B cell (primary cell): ENCODE results near the gene AP5S1. TPM values are rescaled to one million over a fixed set of nuclear protein-coding genes. Genes with fewer than 3 reads are reported as not detected.

Source experiments
- ATAC-seq: fragments of 200-7000 bp; cut with Tn5 transposase; one replicate; pipeline ENCODE4 v1.10.0; 2021; ENCODE audit warnings: low read depth, mild to moderate bottlenecking, moderate number of reproducible peaks, moderate library complexity
- CTCF ChIA-PET: fragments of 350-600 bp; sonication (Branson Sonifier 250); formaldehyde crosslinking; loops from one replicate; lab custom pipeline; 2021; ENCODE audit warnings: antibody characterized with exemption, inconsistent platforms; lab: Charles Lee
- POLR2A ChIA-PET: fragments of 350-600 bp; sonication (Branson Sonifier 250); formaldehyde crosslinking; loops from one replicate; lab custom pipeline; 2021; ENCODE audit warnings: antibody characterized with exemption; lab: Charles Lee
- DNase-seq: peaks from one replicate; pipeline ENCODE4 v3.0.0; 2013
- H2AFZ ChIP-seq: 2 replicates; pipeline ENCODE4 v1.6.1; 2012; ENCODE audit warnings: mild to moderate bottlenecking, low read depth, low read length; ENCODE audit not compliant: insufficient read depth, poor library complexity, severe bottlenecking
- H3K27ac ChIP-seq, 2 donors: 1 replicate in 1 of 2; 2 replicates in 1 of 2; pipeline ENCODE4 v1.5.1; 2012 to 2013; ENCODE audit warnings: low read length in 2 of 2, mild to moderate bottlenecking in 2 of 2, moderate library complexity in 1 of 2
- H3K27me3 ChIP-seq, 4 experiments: fragments of 200-600 bp in 1 of 4; sonication (generic) in 1 of 4; replicated peaks in 1 of 4; 1 replicate in 2 of 4; 2 replicates in 2 of 4; pipeline versions ENCODE4 v1.6.1 to v1.7.0; 2013 to 2016; ENCODE audit warnings: low read length in 3 of 4, mild to moderate bottlenecking in 2 of 4, mixed read lengths in 1 of 4, moderate library complexity in 1 of 4; ENCODE audit not compliant: insufficient read depth in 4 of 4, control insufficient read depth in 3 of 4; ENCODE audit errors: control extremely low read depth in 1 of 4
- H3K36me3 ChIP-seq, 2 experiments: replicated peaks in 1 of 2; 1 replicate in 1 of 2; 2 replicates in 1 of 2; pipeline versions ENCODE4 v1.6.1 to v1.7.1; 2013; ENCODE audit warnings: low read length in 1 of 2; ENCODE audit not compliant: insufficient read depth in 2 of 2, control insufficient read depth in 1 of 2; ENCODE audit errors: control extremely low read depth in 1 of 2, extremely low read depth in 1 of 2
- H3K4me1 ChIP-seq, 2 donors: fragments of 200-600 bp in 1 of 2; sonication (generic) in 1 of 2; 1 replicate in 1 of 2; 2 replicates in 1 of 2; pipeline versions ENCODE4 v1.5.1 to v1.6.1; 2013 to 2017; ENCODE audit warnings: low read length in 2 of 2; ENCODE audit not compliant: control insufficient read depth in 2 of 2, insufficient read depth in 2 of 2
- H3K4me2 ChIP-seq: replicated peaks from 2 replicates; pipeline ENCODE3; 2012; ENCODE audit warnings: mild to moderate bottlenecking, low read depth, low read length; ENCODE audit not compliant: poor library complexity, severe bottlenecking
- H3K4me3 ChIP-seq, 5 experiments: fragments of 200-600 bp in 1 of 5; sonication (generic) in 1 of 5; 1 replicate in 3 of 5; 2 replicates in 2 of 5; pipeline versions ENCODE4 v1.5.1 to v1.7.0; 2011 to 2016; ENCODE audit warnings: low read length in 4 of 5, mild to moderate bottlenecking in 4 of 5, low read depth in 2 of 5, control low read depth in 1 of 5, moderate library complexity in 1 of 5; ENCODE audit not compliant: insufficient read depth in 1 of 5; ENCODE audit errors: control extremely low read depth in 1 of 5, extremely low read depth in 1 of 5
- H3K79me2 ChIP-seq: fragments of 200-600 bp; sonication (generic); one replicate; pipeline ENCODE4 v1.6.0; 2016; ENCODE audit warnings: low read length; ENCODE audit not compliant: control insufficient read depth, insufficient read depth
- H3K9ac ChIP-seq: fragments of 200-600 bp; sonication (generic); 2 replicates; pipeline ENCODE4 v1.6.1; 2017; ENCODE audit warnings: mild to moderate bottlenecking, low read length, moderate library complexity
- H3K9me3 ChIP-seq, 3 donors: one replicate each; pipeline versions ENCODE4 v1.6.1 to v1.7.1; 2013; ENCODE audit warnings: low read length in 2 of 3; ENCODE audit not compliant: control insufficient read depth in 2 of 3, insufficient read depth in 1 of 3; ENCODE audit errors: control extremely low read depth in 1 of 3
- H4K20me1 ChIP-seq: 2 replicates; pipeline ENCODE4 v1.6.0; 2012; ENCODE audit warnings: mild to moderate bottlenecking, low read length; ENCODE audit not compliant: insufficient read depth, control insufficient read depth, poor library complexity, severe bottlenecking
- H3K27ac Mint-ChIP-seq: one replicate; pipeline ENCODE4 v1.8.0; 2021; ENCODE audit warnings: mixed read lengths
- H3K27me3 Mint-ChIP-seq: one replicate; pipeline ENCODE4 v1.8.0; 2021; ENCODE audit warnings: mixed read lengths
- H3K4me1 Mint-ChIP-seq: one replicate; pipeline ENCODE4 v1.8.0; 2021; ENCODE audit warnings: mixed read lengths
- H3K4me3 Mint-ChIP-seq: one replicate; pipeline ENCODE4 v1.8.0; 2021; ENCODE audit warnings: mixed read lengths
- H3K9me3 Mint-ChIP-seq: one replicate; pipeline ENCODE4 v1.8.0; 2022; ENCODE audit warnings: mixed read lengths; ENCODE audit not compliant: insufficient read depth
- EZH2 ChIP-seq: IDR thresholded peaks from 2 replicates; pipeline ENCODE4 v1.6.1; 2012; ENCODE audit warnings: borderline replicate concordance, low read depth, mild to moderate bottlenecking, moderate library complexity, low read length; ENCODE audit not compliant: insufficient read depth, poor library complexity, severe bottlenecking
- WGBS: methylation state at CpG from one replicate; pipeline ENCODE4 v1.1.5; 2013; ENCODE audit warnings: missing lambda C conversion rate; ENCODE audit not compliant: insufficient coverage; 5-methylcytosine and 5-hydroxymethylcytosine counted together
- intact Hi-C: fragments of 100-400 bp; cut with micrococcal nuclease; formaldehyde crosslinking; loops from one replicate; pipeline ENCODE4 v1.10.0; 2022
- polyA plus RNA-seq: library from polyadenylated mRNA; depleted of rRNA; stranded (reverse); fragments of >200 nt; gene quantifications from 2 replicates; pipeline ENCODE4 v1.2.3, GENCODE V29; 2012
- total RNA-seq, 2 donors: library from RNA; stranded (reverse); fragments of 120-200 nt in 1 of 2; gene quantifications; 1 replicate in 1 of 2; 2 replicates in 1 of 2; pipeline versions ENCODE4 v1.2.3 to v1.2.4, GENCODE V29; 2013 to 2022
- TF ChIP-seq, protein P1 (sequence below): fragments of 200-600 bp; IDR thresholded peaks from one replicate; pipeline ENCODE4 v1.8.0; 2022; ENCODE audit warnings: antibody characterized with exemption, mild to moderate bottlenecking

AP5S1 gene
- total and polyA plus RNA-seq, 2 donors (not counting 1 experiment from before 2014, with no cell fraction given): 9.2 to 12.6 TPM

DNA sequence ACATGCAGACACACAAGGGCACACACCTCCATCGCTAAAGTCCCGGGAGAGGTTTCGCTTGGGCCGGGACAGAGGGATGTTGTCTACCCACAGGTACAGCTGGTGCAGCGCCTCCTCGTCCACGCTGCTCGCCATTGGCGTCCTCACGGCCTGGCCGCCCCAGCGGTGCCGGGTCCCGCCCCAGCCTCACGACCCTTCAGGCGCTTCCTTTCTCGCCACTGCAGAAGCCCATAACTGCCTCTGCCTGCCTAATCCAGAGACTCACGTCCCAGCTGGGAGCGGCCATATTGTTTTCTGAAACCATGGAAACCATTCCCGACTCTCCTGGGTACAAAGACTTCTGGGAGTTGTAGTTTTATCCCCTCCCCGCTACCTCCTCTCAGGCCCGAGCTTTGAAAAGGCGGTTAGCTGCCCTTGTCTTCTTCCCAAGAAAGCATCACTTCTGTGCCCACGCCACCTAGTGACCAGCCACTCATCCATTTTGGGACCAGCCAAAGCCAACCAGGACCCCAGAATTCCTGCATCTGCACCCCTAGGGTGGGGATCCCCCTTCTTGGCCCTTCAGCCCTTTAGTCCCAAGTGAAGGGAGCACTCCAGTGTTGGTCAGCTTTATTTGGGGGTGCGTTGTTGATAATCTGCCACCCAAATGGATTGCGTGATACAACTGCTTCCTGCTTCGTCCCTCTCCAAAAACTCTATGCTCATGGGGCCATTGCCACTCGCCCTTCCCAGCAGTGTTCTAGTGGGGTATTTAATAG is 39.0 kb upstream of the AP5S1 start, which contains the start of gene SPEF1:
SPEF1 (minus strand) TSS at position 296 of the 758 bp plus-strand sequence; CDS start at position 135, 161 bp downstream.
- H3K27me3 ChIP-seq: peaks cover 0 to 15% (median 4%) of the 10 kb centered on the region in 4 experiments
- H3K9me3 Mint-ChIP-seq: no peaks in the 10 kb centered on the region
- peak within 1 kb of the TSS; percentile 79 for H3K4me3 Mint-ChIP-seq
- TF ChIP-seq, protein P1, sequence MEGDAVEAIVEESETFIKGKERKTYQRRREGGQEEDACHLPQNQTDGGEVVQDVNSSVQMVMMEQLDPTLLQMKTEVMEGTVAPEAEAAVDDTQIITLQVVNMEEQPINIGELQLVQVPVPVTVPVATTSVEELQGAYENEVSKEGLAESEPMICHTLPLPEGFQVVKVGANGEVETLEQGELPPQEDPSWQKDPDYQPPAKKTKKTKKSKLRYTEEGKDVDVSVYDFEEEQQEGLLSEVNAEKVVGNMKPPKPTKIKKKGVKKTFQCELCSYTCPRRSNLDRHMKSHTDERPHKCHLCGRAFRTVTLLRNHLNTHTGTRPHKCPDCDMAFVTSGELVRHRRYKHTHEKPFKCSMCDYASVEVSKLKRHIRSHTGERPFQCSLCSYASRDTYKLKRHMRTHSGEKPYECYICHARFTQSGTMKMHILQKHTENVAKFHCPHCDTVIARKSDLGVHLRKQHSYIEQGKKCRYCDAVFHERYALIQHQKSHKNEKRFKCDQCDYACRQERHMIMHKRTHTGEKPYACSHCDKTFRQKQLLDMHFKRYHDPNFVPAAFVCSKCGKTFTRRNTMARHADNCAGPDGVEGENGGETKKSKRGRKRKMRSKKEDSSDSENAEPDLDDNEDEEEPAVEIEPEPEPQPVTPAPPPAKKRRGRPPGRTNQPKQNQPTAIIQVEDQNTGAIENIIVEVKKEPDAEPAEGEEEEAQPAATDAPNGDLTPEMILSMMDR: no peak
- TF ChIP-seq EZH2: no peak
- H3K9me3 ChIP-seq: peaks cover 0 to 3% (median 0%) of the 10 kb centered on the region in 3 donors
- ChIA-PET CTCF (interaction anchor here (0.6 to 5.1 kb wide), 10 partner anchors 14 to 304 kb away, joined by 3 to 38 read pairs (median 3); partner anchors contain the start of genes ADISSP and AP5S1), POLR2A (interaction anchor here (1.2 to 1.3 kb wide), 2 partner anchors 13 to 39 kb away, joined by 5 to 6 read pairs; partner anchors contain the start of genes ADISSP and AP5S1)
- intact Hi-C loops: loop anchor here (1.0 kb wide), 3 partner anchors 13 to 39 kb away; partner anchors contain the start of gene AP5S1
- H3K4me1 Mint-ChIP-seq: peaks cover 52% of the 10 kb centered on the region
- peak; percentile 64 for ATAC-seq
- H2AFZ ChIP-seq: peak within 1 kb of the TSS; percentile 13
- WGBS: 10% methylated on average over 24 of the region's 28 CpGs
- H4K20me1 ChIP-seq: peaks cover 23% of the 10 kb centered on the region
- DNase-seq: peak; percentile 78
- peaks cover 29 to 45% of the 10 kb centered on the region in 2 donors for H3K4me1 ChIP-seq
- peaks cover 0 to 2% of the 10 kb centered on the region in 2 experiments for H3K36me3 ChIP-seq
- no peaks in the 10 kb centered on the region for H3K27me3 Mint-ChIP-seq
- peak within 1 kb of the TSS; percentile 32 for H3K27ac Mint-ChIP-seq
- peak within 1 kb of the TSS; percentile 70 for H3K4me2 ChIP-seq
- H3K27ac ChIP-seq: no peak within 1 kb of the TSS
- no peaks in the 10 kb centered on the region for H3K79me2 ChIP-seq
- peak within 1 kb of the TSS in 3 of 5 experiments; percentile 36 to 49 (median 38) for H3K4me3 ChIP-seq
- H3K9ac ChIP-seq: peak within 1 kb of the TSS; percentile 30

DNA sequence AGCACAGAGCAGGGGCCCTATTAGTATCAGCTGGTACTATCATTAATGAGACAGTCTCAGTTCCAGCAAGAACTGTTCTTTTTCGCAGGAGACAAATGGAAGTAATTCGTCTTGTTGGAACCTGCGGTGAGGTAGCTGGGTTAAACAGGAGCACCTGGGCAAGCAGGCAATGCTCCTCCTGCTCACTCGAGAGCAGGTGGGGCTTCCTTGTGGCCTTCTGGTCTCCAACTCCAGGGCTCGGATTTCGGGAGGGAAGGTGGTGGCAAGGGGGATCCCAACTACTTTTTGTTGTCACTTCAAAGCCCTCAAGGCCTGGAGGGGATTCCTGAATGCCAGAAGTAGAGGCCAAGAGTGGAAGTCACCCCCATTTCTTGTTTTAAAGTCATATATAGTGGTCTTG is 37.8 kb upstream of the AP5S1 start:
- Histone ChIP-seq H4K20me1 (peaks cover 23% of the 10 kb centered on the region), H3K4me2 (no peak overlapping the region), H3K27ac (no peak overlapping the region), H3K9me3 (peaks cover 0 to 3% (median 0%) of the 10 kb centered on the region in 3 donors), H2AFZ (no peak overlapping the region), H3K9ac (no peak overlapping the region), H3K79me2 (no peaks in the 10 kb centered on the region), H3K27me3 (peaks cover 0 to 15% (median 4%) of the 10 kb centered on the region in 4 experiments), H3K4me1 (peaks cover 30 to 43% of the 10 kb centered on the region in 2 donors), H3K36me3 (peaks cover 0 to 2% of the 10 kb centered on the region in 2 experiments), H3K4me3 (no peak overlapping the region)
- CTCF ChIA-PET: no interaction called here
- DNase-seq (no peak), ATAC-seq (no peak)
- H3K9me3 Mint-ChIP-seq: no peaks in the 10 kb centered on the region
- H3K4me3 Mint-ChIP-seq: no peak overlapping the region
- no peaks in the 10 kb centered on the region for H3K27me3 Mint-ChIP-seq
- 97% methylated on average over 3 of the region's 6 CpGs for WGBS
- POLR2A ChIA-PET: interaction anchor here (0.5 kb wide), 1 partner anchor 102 kb away, joined by 3 read pairs; no protein-coding TSS in a partner anchor
- no peak for TF ChIP-seq EZH2
- TF ChIP-seq, protein P1: no peak
- H3K4me1 Mint-ChIP-seq: peaks cover 49% of the 10 kb centered on the region
- intact Hi-C loops: no loop called here
- H3K27ac Mint-ChIP-seq: no peak overlapping the region
